Measurements from ENCODE around the gene KCNH2. TPM values are rescaled to one million over a fixed set of nuclear protein-coding genes. Genes with fewer than 3 reads are reported as not detected.

The KCNH2 gene
- total and polyA plus RNA-seq, 2 experiments from 2014 or later = 8.4 to 9.1 TPM

GRCh38 chr7:150944066-150945042 is 33.8 kb downstream of the KCNH2 start:
- H3K9me2 ChIP-seq (replicated peaks; ENCODE audit: insufficient read depth) = no peaks in the 10 kb centered on the region
- no peak overlapping the region for H3K4me3 ChIP-seq
- H3K27me3 ChIP-seq = peaks cover 3% of the 10 kb centered on the region
- H4K20me1 ChIP-seq (ENCODE audit: insufficient read depth, poor library complexity, severe bottlenecking) = no peaks in the 10 kb centered on the region
- 88% methylated on average over 6 of the region's 6 CpGs for WGBS (ENCODE audit: low lambda C conversion rate, missing lambda C conversion rate)
- no peaks in the 10 kb centered on the region for H3K79me2 ChIP-seq
- peak; percentile 5 for DNase-seq (ENCODE audit: low spot score)
- H3K4me2 ChIP-seq = no peak overlapping the region
- TF ChIP-seq EZH2 (IDR thresholded peaks at IDR 0.05; ENCODE audit: borderline replicate concordance) = no peak
- TF ChIP-seq CTCF (IDR thresholded peaks at IDR 0.05; ENCODE audit: poor library complexity) = no peak
- TF ChIP-seq EZH2phosphoT487 (IDR thresholded peaks at IDR 0.05; ENCODE audit: low read depth, severe bottlenecking, unreplicated experiment) = no peak
- no peak overlapping the region for H2AFZ ChIP-seq
- H3K36me3 ChIP-seq (replicated peaks; ENCODE audit: insufficient read depth, low read depth) = no peaks in the 10 kb centered on the region
- no peaks in the 10 kb centered on the region for H3K9me3 ChIP-seq (ENCODE audit: low read depth)
- H3K4me1 ChIP-seq (ENCODE audit: insufficient read depth) = peaks cover 16% of the 10 kb centered on the region
- H3K27ac ChIP-seq = peak overlapping the region; percentile 45

- H4K20me1 ChIP-seq (ENCODE audit: insufficient read depth, poor library complexity, severe bottlenecking) = no peaks in the 10 kb centered on the region
- TF ChIP-seq EZH2 (IDR thresholded peaks at IDR 0.05; ENCODE audit: borderline replicate concordance) (no peak), EZH2phosphoT487 (IDR thresholded peaks at IDR 0.05; ENCODE audit: low read depth, severe bottlenecking, unreplicated experiment) (no peak), CTCF (IDR thresholded peaks at IDR 0.05; ENCODE audit: poor library complexity) (no peak)
- H3K9me3 ChIP-seq (ENCODE audit: low read depth) = no peaks in the 10 kb centered on the region
- H3K4me1 ChIP-seq (ENCODE audit: insufficient read depth) = peaks cover 16% of the 10 kb centered on the region
- H3K9me2 ChIP-seq (replicated peaks; ENCODE audit: insufficient read depth) = no peaks in the 10 kb centered on the region
- H2AFZ ChIP-seq = no peak overlapping the region
- no peaks in the 10 kb centered on the region for H3K79me2 ChIP-seq
- no peak overlapping the region for H3K4me3 ChIP-seq
- H3K4me2 ChIP-seq = no peak overlapping the region
- WGBS (ENCODE audit: low lambda C conversion rate, missing lambda C conversion rate) = 93% methylated on average over 6 of the region's 6 CpGs
- no peaks in the 10 kb centered on the region for H3K36me3 ChIP-seq (replicated peaks; ENCODE audit: insufficient read depth, low read depth)
- H3K27ac ChIP-seq = no peak overlapping the region
- H3K27me3 ChIP-seq = peaks cover 5% of the 10 kb centered on the region
- no peak for DNase-seq (ENCODE audit: low spot score)
Observed at GRCh38 chr7:150943453-150943814, 34.7 kb downstream of the KCNH2 start.

GRCh38 chr7:150942591-150943452 is 35.3 kb downstream of the KCNH2 start:
- Histone ChIP-seq H3K9me2 (replicated peaks; ENCODE audit: insufficient read depth) (no peaks in the 10 kb centered on the region), H3K79me2 (no peaks in the 10 kb centered on the region), H3K36me3 (replicated peaks; ENCODE audit: insufficient read depth, low read depth) (no peaks in the 10 kb centered on the region), H3K27ac (no peak overlapping the region), H4K20me1 (ENCODE audit: insufficient read depth, poor library complexity, severe bottlenecking) (no peaks in the 10 kb centered on the region), H2AFZ (no peak overlapping the region), H3K27me3 (peaks cover 5% of the 10 kb centered on the region), H3K9me3 (ENCODE audit: low read depth) (no peaks in the 10 kb centered on the region), H3K4me1 (ENCODE audit: insufficient read depth) (peaks cover 15% of the 10 kb centered on the region), H3K4me2 (no peak overlapping the region), H3K4me3 (no peak overlapping the region)
- WGBS (ENCODE audit: low lambda C conversion rate, missing lambda C conversion rate) = 90% methylated on average over 13 of the region's 13 CpGs
- peak; percentile 6 for DNase-seq (ENCODE audit: low spot score)
- TF ChIP-seq CTCF (IDR thresholded peaks at IDR 0.05; ENCODE audit: poor library complexity) = no peak
- no peak for TF ChIP-seq EZH2phosphoT487 (IDR thresholded peaks at IDR 0.05; ENCODE audit: low read depth, severe bottlenecking, unreplicated experiment)
- no peak for TF ChIP-seq EZH2 (IDR thresholded peaks at IDR 0.05; ENCODE audit: borderline replicate concordance)

All from hepatocyte (in vitro differentiated cells).